HPDE6-E6E7 (cell line): ENCODE results near the gene KIF17.
"Not testable (repeated sequence)": the region's sequence is repeated elsewhere in the genome, so short reads cannot be mapped to it uniquely, and the experiment has no call there.

Experiments used
- DNase-seq: peaks from one replicate; pipeline ENCODE4 v3.0.0; 2011; ENCODE audit warnings: missing footprints; ENCODE audit errors: extremely low spot score

Gene KIF17

GRCh38 chr1:20727746-20728316, 10.0 kb upstream of the KIF17 start:
- DNase-seq, result no peak

- DNase-seq, result no peak
Observed at GRCh38 chr1:20726932-20727745, 9.3 kb upstream of the KIF17 start.

GRCh38 chr1:20726118-20726911, 8.5 kb upstream of the KIF17 start:
- DNase-seq, result no peak

DNA sequence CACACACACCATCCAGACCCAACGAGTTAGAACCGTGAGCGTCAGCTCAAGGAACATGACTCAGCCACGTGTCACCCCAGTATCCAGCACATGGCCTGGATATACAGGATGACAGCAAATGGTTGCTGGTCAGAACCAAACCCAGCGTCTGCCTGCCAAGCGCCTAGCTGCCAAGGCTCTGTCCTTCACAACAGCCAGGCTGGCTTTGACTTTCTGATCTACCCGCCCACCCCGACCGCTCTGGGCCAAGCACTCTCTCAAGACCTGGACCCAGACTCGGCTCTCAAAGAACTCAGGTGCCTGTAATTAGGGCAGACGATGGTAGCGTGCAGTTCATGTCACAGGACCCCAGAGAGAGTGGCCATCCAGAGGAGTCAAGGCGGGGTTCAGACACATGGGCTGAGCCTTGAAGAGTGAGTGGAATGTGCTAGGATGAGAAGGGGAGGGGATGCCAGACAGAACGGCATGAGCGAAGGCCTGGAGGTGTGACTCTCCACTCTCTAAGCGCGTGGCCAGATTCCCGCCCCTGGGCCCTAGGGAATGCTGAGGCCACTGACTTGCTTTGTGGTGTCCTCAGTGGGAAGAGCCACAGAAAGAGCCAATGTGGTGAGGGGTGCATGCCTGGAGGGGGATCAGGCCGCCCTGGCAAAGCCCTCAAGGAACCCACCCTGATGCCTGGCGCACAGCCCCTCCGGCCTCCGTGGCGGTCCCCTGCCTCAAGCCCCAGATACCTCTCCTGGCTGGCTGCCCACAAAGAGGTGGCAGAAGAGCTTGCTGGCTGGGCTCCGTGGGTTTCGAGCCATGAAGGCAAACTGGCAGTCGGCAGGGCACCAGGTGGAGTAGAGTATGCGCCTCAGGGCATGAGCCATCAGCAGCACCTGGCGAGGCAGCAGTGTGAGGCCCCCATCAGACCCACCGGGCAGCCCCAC, 7.6 kb upstream of the KIF17 start:
- DNase-seq, result peak; percentile 85

GRCh38 chr1:20724364-20725188, 6.8 kb upstream of the KIF17 start:
- DNase-seq, result no peak

GRCh38 chr1:20723537-20724363, 5.9 kb upstream of the KIF17 start:
- no peak for DNase-seq

- DNase-seq, result no peak
Observed at GRCh38 chr1:20723159-20723536, 5.3 kb upstream of the KIF17 start.

DNA sequence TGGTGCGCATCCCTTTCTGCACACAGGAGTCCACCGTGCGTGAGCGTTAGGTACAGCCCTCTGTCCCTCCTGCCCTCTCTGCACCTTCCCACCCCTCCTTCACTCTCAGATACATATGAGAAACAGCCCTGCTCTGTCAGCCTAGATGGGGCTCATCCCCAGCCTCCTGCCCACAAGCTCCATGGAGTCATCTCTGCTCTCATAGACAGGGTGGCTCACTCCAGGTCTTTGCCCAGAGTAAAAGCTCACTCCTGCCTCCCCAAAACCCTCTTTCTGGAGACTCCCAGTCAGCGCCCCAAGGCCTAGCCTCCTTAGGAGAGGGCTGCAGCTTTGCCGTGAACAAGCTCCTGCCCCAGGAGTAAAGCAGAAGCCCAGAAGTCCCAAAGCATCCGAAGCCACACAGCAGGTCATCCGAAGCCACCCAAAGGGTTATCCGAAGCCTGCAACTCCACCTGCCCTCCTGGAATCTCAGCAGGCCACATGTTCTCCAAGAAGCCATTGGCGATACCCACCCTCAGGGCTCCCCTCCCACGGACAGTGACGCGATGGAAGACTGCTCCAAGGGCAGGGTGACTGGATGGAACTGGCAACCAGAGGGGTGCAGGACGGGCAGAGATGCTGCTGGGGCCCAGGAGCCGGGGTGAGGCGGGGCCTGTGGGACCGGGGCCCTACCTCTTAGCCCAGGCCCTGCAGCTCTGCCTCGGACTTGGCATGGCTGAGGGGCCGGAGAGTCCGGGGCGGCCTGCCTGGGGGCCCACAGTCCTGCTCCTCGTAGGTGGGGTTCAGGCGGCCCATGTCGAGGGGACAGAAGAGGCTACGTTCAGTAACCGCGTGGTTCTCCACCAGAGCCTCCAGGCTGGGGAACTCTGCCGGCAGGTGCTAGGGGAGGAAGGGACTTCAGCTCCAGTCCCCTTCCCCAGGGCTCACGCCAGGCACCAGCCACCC, 3.6 kb upstream of the KIF17 start:
- no peak for DNase-seq

GRCh38 chr1:20720631-20721091, 2.9 kb upstream of the KIF17 start:
- no peak for DNase-seq

DNA sequence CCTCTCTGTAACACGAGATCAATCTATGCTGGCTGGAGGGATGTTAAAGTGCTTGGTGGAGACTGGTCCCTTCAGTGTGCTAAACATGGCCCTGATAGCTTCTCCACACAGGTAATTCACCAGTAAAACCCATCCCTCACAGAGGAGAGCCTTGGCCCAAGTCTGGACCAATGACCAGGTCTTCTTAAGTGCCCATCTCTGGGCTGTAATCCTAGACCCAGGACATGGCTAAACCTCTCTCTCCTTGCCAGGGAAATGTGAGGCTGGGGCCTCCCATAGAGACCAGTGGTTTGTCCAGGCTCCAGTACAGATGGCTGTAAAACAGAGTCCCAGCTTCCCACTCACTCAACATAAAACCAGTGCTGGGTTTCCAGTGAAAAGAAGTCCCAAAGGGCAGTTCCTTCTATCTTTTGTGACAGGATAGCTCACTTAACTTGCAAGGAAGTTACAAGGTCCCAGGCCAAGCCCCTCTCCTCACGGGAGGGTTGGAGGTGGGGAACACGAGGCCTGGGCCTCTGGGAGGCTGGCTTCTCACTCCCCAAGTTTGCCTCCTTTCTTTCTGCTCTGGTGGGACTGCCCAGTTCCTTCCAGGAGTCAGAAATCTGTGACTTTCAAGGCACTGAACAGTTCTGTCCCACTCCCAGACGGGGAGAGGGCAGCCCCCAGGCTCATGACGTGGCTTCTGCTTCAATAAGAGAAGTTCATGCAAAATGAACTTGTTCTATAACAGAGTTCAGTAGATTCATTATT, 2.2 kb upstream of the KIF17 start:
- DNase-seq, result no peak

DNA sequence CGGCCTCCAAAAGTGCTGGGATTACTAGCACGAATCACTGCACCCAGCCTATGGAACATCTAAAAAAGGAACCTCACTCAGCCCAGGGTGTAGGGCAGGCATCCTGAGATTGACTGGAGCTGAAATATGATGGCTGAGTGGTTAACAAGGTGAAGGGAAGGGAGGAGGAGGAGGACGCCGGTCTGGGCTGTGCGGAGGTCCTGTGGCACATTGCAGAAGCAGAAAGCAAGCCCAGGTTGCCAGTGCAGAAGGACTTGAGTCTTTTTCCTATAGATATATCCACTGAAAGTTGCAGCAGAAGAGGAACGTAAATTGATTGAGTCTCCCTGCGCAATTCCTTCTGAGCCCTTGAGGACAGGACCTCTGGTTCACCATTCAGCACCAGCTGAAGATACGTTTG, 1.5 kb upstream of the KIF17 start:
- DNase-seq, result no peak

DNA sequence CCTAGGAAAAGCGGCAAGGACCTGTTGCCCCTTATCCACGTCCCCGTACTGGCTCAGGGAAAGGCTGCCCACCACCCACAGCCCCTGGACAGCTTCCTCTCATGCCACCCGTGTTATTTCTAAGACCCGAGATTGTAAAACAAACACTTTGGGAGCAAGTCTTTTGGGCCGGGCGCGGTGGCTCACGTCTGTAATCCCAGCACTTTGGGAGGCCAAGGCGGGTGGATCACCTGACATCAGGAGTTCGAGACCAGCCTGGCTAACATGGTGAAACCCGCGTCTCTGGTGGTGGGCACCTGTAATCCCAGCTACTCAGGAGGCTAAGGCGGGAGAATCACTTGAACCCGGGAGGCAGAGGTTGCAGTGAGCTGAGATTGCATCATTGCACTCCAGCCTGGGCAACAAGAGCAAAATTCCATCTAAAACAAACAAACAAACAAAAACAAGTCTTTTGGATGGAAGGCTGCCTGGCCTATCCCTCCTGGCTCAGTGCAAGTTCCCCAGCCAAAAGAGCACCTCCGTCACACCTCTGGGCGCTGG, 606 bp upstream of the KIF17 start:
- not testable (repeated sequence) for DNase-seq

GRCh38 chr1:20716232-20716631, 1.6 kb downstream of the KIF17 start:
- no peak for DNase-seq

DNA sequence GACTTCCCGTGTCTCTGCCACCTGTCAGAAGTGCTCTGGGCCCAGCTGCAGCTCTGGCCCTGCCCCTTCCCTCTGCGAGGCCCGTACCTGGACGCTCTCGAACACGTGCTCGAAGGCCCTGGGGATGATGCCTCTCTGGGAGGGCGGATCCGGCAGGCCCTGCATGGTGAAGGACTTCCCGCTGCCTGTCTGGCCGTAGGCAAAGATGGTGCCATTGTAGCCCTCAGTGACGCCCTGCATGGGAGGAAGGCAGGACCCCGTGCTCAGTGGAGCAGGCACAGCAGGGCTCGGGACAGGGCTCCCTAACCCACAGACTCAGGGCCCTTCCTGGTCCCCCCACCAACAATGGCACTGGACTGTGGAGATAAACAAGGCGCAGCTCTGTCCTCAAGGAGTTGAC, 2.4 kb downstream of the KIF17 start:
- DNase-seq, result no peak

DNA sequence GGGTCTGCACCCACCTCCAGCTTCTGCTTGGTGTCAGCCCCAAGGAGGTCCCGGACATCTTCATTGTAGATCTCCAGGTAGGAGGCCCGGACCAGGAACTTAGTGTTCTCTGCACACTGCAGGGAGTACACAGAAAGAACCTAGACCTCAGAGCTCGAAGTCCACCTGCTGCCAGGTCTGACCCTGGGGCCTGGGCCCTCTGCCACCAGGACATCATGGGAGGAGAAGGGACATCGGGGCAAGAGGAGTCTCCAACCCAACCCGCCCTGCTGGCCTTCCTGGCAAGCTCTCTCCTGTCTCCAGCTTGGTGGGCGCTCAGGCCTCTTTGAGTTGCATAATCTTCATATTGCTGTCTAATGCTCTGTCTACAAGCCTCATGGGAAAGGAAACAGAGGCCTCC, 4.4 kb downstream of the KIF17 start:
- no peak for DNase-seq

- DNase-seq, result no peak
Observed at GRCh38 chr1:20712215-20712577, 5.6 kb downstream of the KIF17 start.

- no peak for DNase-seq
Observed at GRCh38 chr1:20711285-20712214, 6.3 kb downstream of the KIF17 start.
